T-helper 2 cell (primary cell): ENCODE measurements around the gene ENO1.
A peak's percentile ranks its signal among the peaks of the same experiment; 100 is the strongest.

ENCODE experiments used
- DNase-seq, 5 experiments: peaks; one replicate each; pipeline versions ENCODE4 v3.0.0 to v3.0.0-alpha.2; 2012 to 2022

Gene ENO1

DNA sequence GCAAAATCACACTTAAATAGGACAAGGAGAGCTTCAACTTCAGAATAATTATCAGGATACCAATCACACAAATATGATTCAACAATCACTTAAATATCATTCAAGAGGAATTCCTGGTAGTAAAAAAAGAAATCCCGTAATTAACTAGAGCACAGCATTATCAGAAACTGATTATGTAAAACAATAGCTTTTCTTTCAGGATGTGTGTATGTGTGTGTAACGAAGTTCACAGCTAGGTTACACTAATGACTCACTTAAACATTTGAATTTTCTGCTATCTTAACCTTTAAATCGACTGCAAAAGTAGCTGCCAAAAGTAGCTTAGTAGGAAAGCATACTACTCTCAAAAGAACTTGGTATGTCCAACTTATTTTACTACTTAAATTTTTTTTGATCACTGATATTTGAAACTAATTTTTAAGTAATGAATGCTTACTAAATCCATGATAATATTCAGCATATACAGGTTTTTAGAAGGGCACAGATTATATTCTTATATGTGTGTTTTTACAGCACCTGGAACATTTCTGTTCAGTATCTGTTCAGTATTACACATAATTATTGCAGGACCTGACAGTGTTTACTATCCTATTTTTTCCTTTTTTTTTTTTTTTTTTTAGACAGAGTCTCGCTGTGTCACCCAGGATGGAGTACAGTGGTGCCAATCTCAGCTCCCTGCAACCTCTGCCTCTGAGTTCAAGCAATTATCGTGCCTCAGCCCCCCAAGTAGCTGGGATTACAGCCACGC is 65.3 kb downstream of the ENO1 start:
- peak in 1 of 5 experiments; percentile 22 for DNase-seq

DNA sequence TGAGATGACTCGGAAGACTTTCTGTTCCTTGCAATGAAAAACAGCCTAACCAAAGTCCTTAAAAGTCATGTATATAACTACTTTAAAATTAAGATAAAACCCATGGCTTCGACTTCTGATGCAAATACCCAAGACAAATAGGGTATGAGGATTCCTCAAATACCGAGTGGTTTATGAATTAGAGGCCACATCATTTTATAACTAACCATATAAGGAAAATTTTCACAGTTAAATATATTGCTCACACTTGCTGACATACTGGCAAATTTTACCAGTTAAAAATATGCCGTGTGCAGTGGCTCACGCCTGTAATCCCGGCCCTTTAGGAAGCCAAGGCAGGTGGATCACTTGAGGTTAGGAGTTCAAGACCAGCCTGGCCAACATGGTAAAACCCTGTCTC is 66.4 kb downstream of the ENO1 start:
- no peak for DNase-seq
